GM12801 (cell line): ENCODE data around the gene ZNF124.
"Not testable (repeated sequence)": the region's sequence is repeated elsewhere in the genome, so short reads cannot be mapped to it uniquely, and the experiment has no call there.

Source experiments
- CTCF ChIP-seq: IDR thresholded peaks from one replicate; pipeline ENCODE4 v1.5.1; 2011; ENCODE audit warnings: control low read depth; ENCODE audit not compliant: insufficient read length; ENCODE audit errors: extremely low read depth

The ZNF124 gene

DNA sequence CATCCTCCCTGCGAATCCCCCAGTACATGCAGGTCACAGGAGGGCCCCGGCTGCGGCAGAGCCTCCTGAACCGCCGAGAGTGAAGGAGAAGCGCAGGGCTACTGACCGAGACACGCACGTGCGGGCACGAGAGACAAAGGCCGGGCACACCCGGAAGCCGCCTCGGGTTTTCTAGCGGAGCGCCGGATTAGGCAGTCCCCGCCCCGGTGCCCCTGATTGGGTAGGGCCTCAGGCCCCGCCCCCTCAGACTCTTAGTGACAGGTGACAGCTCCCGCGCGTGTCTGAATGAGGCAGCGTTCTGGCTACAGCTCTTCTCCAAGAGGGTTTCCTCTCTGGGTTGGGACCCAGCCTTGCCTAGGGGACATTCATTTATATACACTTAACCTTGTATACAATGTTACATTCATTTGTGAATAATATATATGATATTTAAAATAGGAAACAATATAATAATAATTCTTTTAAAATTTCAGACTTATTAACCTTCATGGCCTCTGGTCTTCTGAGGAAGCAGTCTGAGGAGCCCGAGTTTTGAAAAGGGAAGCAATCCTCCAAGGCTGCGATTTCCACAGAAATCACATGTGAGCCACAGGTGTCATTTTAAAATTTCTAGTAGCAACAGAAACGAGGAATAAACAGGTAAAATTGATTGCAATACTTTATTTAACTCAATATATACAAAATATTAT lies at the start of gene ZNF124:
Gene ZNF124, minus strand, starts transcription at position 146 of the 689 bp plus-strand sequence. Its CDS starts 143 bp downstream, at position 3.
- not testable (repeated sequence) for TF ChIP-seq CTCF

- no peak for TF ChIP-seq CTCF
These were observed 46.4 kb upstream of the ZNF124 start for GRCh38 chr1:247218121-247218651.

DNA sequence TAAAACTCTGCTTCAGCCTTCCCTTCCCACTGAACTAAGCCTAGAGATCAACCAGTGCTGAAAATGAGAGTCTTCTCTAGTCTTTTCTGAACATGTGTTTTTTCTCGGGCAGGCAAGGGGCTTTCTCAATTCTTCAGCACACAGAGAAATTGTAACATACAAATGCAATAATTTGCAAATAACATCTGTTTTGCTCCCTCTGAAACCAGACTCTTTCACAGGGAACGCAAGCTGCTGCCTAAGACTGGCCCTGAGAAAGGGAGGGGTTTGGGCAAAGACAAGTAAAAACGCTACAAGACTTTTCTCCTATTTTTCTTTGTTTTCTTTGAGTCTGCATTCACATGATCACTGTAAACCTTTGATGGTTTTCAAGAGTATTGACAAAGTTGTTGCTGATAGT lies 44.4 kb upstream of the ZNF124 start:
- TF ChIP-seq CTCF = no peak

DNA sequence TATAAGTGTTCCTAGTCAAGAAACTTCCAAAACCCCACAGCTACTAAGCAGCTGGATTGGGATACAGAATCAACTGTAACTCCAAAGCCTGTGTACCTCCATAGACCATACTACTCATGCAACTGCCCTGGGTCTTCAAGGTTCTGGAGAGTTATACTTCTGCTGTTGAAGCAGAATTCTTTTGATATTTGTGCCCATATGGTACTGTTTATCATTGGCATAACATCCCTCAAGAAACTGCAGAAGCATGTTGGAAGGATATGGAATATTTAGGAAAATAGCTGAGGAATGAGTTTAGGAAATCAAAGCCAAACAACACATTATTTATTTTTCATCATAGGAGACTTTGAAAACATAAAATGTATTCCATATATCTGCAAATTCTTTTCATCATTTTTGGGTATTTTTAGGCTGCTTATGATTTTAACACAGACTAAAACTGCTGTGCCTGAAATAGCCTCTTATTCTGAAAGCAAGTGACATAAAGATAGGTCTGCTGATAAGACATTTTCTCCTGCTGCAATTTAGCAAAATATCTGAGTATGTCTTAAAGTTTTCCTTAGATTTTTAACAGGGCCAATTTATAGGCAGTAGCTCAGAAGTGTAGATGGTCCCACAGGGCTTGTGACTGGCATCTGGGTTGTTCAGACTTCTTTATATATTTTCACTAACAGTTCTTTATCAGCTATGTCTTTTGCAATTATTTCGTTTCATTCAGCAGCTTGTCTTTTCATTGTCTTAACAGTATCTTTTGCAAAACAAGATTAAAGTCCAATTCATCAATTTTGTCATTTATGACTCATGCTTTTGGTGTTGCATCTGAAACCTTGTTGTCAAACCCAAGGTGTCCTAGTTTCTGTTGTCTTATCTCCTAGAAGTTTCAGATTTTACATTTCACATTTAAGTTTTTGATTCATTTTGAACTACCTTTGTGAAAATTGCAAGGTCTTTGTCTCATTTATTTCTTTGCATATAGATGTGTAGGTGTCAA lies 41.1 kb upstream of the ZNF124 start:
- TF ChIP-seq CTCF = no peak

DNA sequence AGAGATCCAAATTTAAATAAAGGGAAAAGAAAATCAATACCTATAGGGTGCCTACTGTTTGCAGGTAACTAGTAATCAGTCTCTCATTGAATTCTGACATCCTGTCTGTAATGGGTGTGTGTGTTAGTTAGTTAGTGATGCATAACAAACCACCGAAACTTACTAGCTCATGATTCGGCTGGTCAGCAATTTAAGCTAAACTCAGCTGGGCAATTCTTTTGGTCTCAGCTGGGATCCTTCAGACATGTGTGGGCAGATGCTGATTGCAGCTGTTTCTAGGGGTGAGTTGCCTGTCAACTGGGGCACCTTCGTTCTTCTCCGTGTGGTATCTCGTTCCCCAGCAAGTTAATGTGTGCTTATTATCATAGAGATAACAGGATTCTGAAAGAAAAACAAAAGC lies 40.2 kb upstream of the ZNF124 start:
- no peak for TF ChIP-seq CTCF

- TF ChIP-seq CTCF = no peak
These were observed 39.5 kb upstream of the ZNF124 start for GRCh38 chr1:247211339-247211738.

DNA sequence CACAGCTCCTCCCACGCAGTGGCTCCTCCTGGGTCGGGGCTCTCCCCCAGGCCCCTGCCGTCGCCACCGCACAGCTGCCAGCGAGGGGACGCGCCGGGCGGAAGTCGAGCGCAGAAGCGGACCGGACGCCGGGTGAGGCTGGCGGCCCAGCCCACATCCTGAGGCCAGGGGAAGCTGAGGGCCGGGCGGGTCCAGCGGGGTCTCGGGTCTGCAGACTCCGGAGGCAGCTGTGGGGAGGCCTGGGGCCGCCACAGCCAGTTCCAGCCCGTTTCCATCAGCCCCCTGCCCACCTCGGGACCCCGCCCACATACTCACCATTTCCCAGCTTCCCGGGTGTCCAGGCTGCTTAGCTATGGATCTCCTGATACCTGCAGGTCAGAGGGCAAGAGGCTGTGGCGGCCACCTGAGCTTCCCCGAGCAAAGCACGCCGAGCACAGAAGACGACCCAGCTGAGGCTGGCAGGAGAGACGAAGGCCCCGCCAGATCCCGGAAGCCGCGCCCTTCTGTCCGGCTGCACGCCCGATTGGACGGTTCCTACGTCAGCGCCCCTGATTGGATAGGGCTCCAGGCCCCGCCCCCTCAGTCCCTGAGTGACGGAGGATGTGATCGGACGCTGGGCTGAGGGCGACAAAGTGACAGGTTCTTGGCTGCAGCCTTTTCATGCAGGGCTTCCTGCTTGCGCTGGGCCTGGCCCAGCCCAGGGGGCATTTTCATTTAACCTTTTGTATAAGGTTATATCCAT lies 38.7 kb upstream of the ZNF124 start:
- TF ChIP-seq CTCF = no peak
